GM10266 (cell line): Measurements from ENCODE around the gene MGLL.
"Not testable (repeated sequence)": the region's sequence is repeated elsewhere in the genome, so short reads cannot be mapped to it uniquely, and the experiment has no call there.

Source experiments
- DNase-seq: peaks from one replicate; pipeline ENCODE4 v3.0.0; 2012; ENCODE audit errors: extremely low spot score
- TF ChIP-seq, protein P1 (sequence below): IDR thresholded peaks from 2 replicates; pipeline ENCODE4 v1.5.1; 2012; ENCODE audit warnings: mild to moderate bottlenecking, low read depth; ENCODE audit not compliant: control insufficient read depth, insufficient read depth; ENCODE audit errors: missing control alignments

MGLL gene

DNA sequence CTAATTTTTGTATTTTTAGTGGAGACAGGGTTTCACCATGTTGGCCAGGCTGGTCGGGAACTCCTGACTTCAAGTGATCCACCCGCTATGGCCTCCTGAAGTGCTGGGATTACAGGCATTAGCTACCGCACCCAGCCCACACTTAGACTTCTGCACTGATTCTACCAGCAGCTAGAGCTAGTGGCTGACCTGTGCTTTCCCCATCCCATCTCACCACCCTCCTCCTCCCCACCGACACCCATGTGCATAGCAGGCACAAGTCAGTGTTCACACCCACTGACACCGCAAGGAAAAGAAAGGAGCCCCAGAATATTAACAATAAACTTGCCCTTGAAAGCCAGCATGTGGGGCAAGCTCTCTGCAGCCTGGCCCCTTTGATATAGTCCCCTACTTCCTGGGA, 160.7 kb downstream of the MGLL start:
- no peak for DNase-seq
- TF ChIP-seq, protein P1, sequence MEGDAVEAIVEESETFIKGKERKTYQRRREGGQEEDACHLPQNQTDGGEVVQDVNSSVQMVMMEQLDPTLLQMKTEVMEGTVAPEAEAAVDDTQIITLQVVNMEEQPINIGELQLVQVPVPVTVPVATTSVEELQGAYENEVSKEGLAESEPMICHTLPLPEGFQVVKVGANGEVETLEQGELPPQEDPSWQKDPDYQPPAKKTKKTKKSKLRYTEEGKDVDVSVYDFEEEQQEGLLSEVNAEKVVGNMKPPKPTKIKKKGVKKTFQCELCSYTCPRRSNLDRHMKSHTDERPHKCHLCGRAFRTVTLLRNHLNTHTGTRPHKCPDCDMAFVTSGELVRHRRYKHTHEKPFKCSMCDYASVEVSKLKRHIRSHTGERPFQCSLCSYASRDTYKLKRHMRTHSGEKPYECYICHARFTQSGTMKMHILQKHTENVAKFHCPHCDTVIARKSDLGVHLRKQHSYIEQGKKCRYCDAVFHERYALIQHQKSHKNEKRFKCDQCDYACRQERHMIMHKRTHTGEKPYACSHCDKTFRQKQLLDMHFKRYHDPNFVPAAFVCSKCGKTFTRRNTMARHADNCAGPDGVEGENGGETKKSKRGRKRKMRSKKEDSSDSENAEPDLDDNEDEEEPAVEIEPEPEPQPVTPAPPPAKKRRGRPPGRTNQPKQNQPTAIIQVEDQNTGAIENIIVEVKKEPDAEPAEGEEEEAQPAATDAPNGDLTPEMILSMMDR = no peak

DNA sequence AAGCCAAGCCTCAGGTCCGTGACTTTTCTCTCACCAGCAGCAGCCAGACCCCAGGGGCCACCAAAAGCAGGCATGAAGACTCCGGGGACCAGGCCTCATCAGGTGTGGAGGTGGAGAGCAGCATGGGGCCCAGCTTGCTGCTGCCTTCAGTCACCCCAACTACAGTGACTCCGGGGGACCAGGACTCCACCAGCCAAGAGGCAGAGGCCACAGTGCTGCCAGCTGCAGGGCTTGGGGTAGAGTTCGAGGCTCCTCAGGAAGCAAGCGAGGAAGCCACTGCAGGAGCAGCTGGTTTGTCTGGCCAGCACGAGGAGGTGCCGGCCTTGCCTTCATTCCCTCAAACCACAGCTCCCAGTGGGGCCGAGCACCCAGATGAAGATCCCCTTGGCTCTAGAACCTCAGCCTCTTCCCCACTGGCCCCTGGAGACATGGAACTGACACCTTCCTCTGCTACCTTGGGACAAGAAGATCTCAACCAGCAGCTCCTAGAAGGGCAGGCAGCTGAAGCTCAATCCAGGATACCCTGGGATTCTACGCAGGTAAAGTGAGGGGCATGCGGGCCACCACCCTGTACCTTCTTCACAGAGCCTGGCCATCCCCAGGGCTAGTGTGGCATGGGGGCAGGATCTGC, 161.6 kb downstream of the MGLL start:
- TF ChIP-seq, protein P1 = no peak
- DNase-seq = no peak

DNA sequence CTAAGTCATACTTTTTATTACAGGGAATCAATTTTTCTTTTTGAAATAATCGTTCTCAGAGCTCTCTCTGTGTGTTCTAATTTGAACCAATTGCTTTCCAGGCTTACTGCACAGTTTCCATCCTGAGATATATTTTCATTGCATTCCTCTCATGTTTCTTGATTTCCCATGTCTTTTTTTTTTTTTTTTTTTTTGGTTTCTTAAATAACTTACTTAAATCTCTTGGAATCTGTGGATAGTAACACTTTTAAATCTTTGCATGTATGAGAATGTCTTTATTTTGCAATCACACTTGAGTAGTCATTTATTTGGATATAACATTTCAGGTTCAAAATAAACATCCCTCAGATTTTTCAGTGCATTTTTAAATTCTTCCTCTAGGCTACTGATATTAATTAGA, 164.1 kb downstream of the MGLL start:
- TF ChIP-seq, protein P1 = no peak
- no peak for DNase-seq

DNA sequence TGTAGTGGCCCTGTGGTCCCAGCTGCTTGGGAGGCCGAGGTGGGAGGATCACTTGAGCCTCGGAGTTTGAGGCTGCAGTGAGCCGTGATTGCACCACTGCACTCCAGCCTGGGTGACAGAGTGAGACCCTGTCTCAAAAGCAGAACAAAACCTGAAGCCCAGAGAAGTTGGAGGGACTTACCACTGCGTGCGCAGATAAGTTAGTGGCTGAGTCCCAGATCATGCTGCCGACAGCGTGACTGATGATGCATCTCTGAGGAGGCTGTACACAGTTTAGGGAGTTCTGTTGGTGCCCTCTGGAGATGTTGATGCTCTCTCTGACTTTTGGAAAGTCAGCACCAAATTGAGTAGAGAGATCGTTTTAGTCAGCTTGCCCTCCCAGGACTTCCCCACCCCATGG, 165.4 kb downstream of the MGLL start:
- DNase-seq = no peak
- TF ChIP-seq, protein P1 = no peak

DNA sequence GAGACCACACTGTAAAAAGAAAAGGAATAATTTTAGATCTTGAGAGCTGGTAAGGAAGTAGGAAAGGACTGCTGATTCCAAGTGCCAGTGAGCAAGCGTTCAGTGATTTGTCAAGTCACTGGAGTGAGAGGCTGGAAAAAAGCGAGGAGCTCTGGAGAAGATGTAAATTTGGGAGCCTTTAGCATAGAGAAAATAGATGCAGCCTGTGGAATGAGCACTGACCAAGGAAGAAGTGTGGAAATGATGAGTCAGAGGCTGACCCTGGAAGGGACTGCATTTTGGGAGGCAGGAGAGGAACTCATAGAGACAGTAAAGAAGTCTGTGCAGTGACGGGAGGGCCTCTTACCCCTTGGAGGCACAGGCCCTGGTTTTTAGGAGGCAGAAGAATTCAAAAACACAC, 166.7 kb downstream of the MGLL start:
- DNase-seq = no peak
- TF ChIP-seq, protein P1 = no peak

DNA sequence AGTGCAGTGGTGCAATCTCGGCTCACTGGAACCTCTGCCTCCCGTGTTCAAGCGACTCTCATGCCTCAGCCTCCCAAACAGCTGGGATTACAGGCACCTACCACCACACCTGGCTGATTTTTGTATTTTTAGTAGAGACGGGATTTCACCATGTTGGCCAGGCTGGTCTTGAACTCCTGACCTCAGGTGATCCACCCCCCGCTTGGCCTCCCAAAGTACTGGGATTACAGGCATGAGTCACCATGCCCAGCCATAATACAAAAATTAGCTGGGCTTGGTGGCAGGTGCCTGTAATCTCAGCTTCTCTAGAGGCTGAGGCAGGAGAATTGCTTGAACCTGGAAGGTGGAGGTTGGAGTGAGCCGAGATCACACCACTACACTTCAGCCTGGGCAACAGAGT, 167.3 kb downstream of the MGLL start:
- not testable (repeated sequence) for DNase-seq

DNA sequence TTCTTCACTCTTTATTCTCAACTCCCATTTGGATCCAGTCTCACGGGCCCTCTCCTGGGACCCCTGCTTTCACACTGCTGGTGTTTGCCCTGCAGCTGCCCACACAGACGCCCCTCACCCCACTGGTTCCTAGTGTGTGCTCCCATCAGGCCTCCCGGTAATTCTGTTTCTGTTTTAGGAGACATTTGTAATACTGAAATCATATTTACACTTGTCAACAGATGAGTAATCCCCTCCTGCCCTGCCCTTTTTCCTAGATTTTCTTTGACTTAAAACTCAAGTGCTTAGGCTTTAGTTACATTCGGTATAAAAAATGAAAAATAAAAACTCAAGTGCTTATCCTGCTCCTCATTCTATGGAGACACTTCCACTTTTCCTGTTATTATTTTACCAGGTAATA, 167.9 kb downstream of the MGLL start:
- TF ChIP-seq, protein P1 = no peak
- DNase-seq = no peak
